Neural cell (in vitro differentiated cells): ENCODE data around the gene GCN1. TPM values are rescaled to one million over a fixed set of nuclear protein-coding genes. Genes with fewer than 3 reads are reported as not detected.

ENCODE experiments used
- H2AFZ ChIP-seq: fragments of 200-600, 300-800 bp; sonication (generic), shearing (Covaris generic); 2 replicates; pipeline ENCODE4 v1.6.0; 2014; ENCODE audit warnings: low read depth, mild to moderate bottlenecking, antibody characterized with exemption, low read length, moderate library complexity
- H3F3A ChIP-seq: fragments of 200-600 bp; shearing (Covaris generic); 2 replicates; pipeline ENCODE4 v1.6.1; 2016; ENCODE audit warnings: mild to moderate bottlenecking, moderate library complexity, mixed read lengths, antibody characterized with exemption, low read length; ENCODE audit not compliant: insufficient read depth, poor library complexity, severe bottlenecking
- H3K27ac ChIP-seq: fragments of 200-600, 300-800 bp; sonication (generic), shearing (Covaris generic); 2 replicates; pipeline ENCODE4 v1.5.1; 2014; ENCODE audit warnings: mild to moderate bottlenecking, low read length, moderate library complexity
- H3K27me3 ChIP-seq: fragments of 300-800, 200-600 bp; sonication (generic), shearing (Covaris generic); 2 replicates; pipeline ENCODE4 v1.6.0; 2014; ENCODE audit warnings: mild to moderate bottlenecking, low read depth, low read length, moderate library complexity; ENCODE audit not compliant: insufficient read depth
- H3K36me3 ChIP-seq: fragments of 300-800, 200-600 bp; sonication (generic), shearing (Covaris generic); 2 replicates; pipeline ENCODE4 v1.5.1; 2014; ENCODE audit warnings: mild to moderate bottlenecking, antibody characterized with exemption, low read length, moderate library complexity; ENCODE audit not compliant: insufficient read depth
- H3K4me2 ChIP-seq: fragments of 300-800, 200-600 bp; sonication (generic), shearing (Covaris generic); 2 replicates; pipeline ENCODE4 v1.6.0; 2014; ENCODE audit warnings: mild to moderate bottlenecking, low read length
- H3K4me3 ChIP-seq: fragments of 300-800, 200-600 bp; sonication (generic), shearing (Covaris generic); 2 replicates; pipeline ENCODE4 v1.5.1; 2014; ENCODE audit warnings: mild to moderate bottlenecking, low read length, moderate library complexity
- H3K79me2 ChIP-seq: fragments of 200-600 bp; shearing (Covaris generic); replicated peaks from 2 replicates; pipeline ENCODE4 v1.6.0; 2014; ENCODE audit warnings: mild to moderate bottlenecking, low read length, moderate library complexity; ENCODE audit not compliant: insufficient read depth
- H3K9ac ChIP-seq: fragments of 300-800, 200-600 bp; sonication (generic), shearing (Covaris generic); 2 replicates; pipeline ENCODE4 v1.6.1; 2016; ENCODE audit warnings: mild to moderate bottlenecking, low read length, mixed read lengths
- H3K9me2 ChIP-seq: fragments of 200-600 bp; shearing (Covaris generic); 2 replicates; pipeline ENCODE4 v1.6.1; 2016; ENCODE audit warnings: mild to moderate bottlenecking, low read length, mixed read lengths; ENCODE audit not compliant: insufficient read depth
- H3K9me3 ChIP-seq: fragments of 200-600, 300-800 bp; sonication (generic), shearing (Covaris generic); 2 replicates; pipeline ENCODE4 v1.6.1; 2016; ENCODE audit warnings: mild to moderate bottlenecking, mixed run types, low read length, moderate library complexity, mixed read lengths
- H4K20me1 ChIP-seq: fragments of 200-600 bp; shearing (Covaris generic); 2 replicates; pipeline ENCODE4 v1.6.1; 2016; ENCODE audit warnings: mild to moderate bottlenecking, mixed run types; ENCODE audit not compliant: insufficient read depth
- CTCF ChIP-seq: fragments of 450-650 bp; IDR thresholded peaks from 2 replicates; pipeline ENCODE4 v1.5.1; 2014; ENCODE audit warnings: antibody characterized with exemption, mild to moderate bottlenecking, moderate library complexity; ENCODE audit not compliant: poor library complexity, severe bottlenecking
- EP300 ChIP-seq: fragments of 450-650 bp; conservative IDR thresholded peaks from 2 replicates; pipeline ENCODE4 v1.6.1; 2014; ENCODE audit warnings: antibody characterized with exemption, mild to moderate bottlenecking, moderate library complexity; ENCODE audit not compliant: poor library complexity, severe bottlenecking
- EZH2 ChIP-seq: fragments of 200-600, 300-800 bp; shearing (Covaris generic), sonication (generic); IDR thresholded peaks from 2 replicates; pipeline ENCODE4 v1.6.1; 2014; ENCODE audit warnings: antibody characterized with exemption, low read length, borderline replicate concordance, mild to moderate bottlenecking; ENCODE audit not compliant: insufficient read depth, poor library complexity, severe bottlenecking
- MXI1 ChIP-seq: fragments of 450-650 bp; conservative IDR thresholded peaks from 2 replicates; pipeline ENCODE4 v1.6.1; 2014; ENCODE audit warnings: antibody characterized with exemption, mild to moderate bottlenecking; ENCODE audit not compliant: poor library complexity, severe bottlenecking
- POLR2AphosphoS5 ChIP-seq: IDR thresholded peaks from 2 replicates; pipeline ENCODE4 v1.6.1; 2012
- RAD21 ChIP-seq: fragments of 450-650 bp; conservative IDR thresholded peaks from 2 replicates; pipeline ENCODE4 v1.6.1; 2014; ENCODE audit warnings: antibody characterized with exemption, mild to moderate bottlenecking, moderate library complexity
- REST ChIP-seq: IDR thresholded peaks from 2 replicates; pipeline ENCODE4 v1.6.1; 2012; ENCODE audit warnings: borderline replicate concordance
- SMC3 ChIP-seq: fragments of 450-650 bp; conservative IDR thresholded peaks from 2 replicates; pipeline ENCODE4 v1.6.1; 2014; ENCODE audit warnings: antibody characterized with exemption, mild to moderate bottlenecking, moderate library complexity; ENCODE audit not compliant: poor library complexity
- TAF1 ChIP-seq: IDR thresholded peaks from 2 replicates; pipeline ENCODE4 v1.6.1; 2012; ENCODE audit warnings: low read depth
- polyA plus RNA-seq: library from polyadenylated mRNA; depleted of rRNA; stranded (reverse); fragments of >200 nt; gene quantifications from 2 replicates; pipeline ENCODE4 v1.2.3, GENCODE V29; 2014

Gene GCN1
- polyA plus RNA-seq, 1 donor from 2014 or later = 21.5 TPM

GRCh38 chr12:120096671-120097202 lies 97.8 kb downstream of the GCN1 start:
- H4K20me1 ChIP-seq = peaks cover 5% of the 10 kb centered on the region
- TF ChIP-seq POLR2AphosphoS5 (peak; percentile 10), REST (no peak), MXI1 (no peak)
- no peak overlapping the region for H2AFZ ChIP-seq
- no peaks in the 10 kb centered on the region for H3K9me2 ChIP-seq
- H3K4me3 ChIP-seq = no peak overlapping the region
- peaks cover 4% of the 10 kb centered on the region for H3K36me3 ChIP-seq
- no peaks in the 10 kb centered on the region for H3K27me3 ChIP-seq
- no peak overlapping the region for H3K4me2 ChIP-seq
- H3K9ac ChIP-seq = no peak overlapping the region
- no peaks in the 10 kb centered on the region for H3F3A ChIP-seq
- H3K79me2 ChIP-seq = no peaks in the 10 kb centered on the region
- no peak overlapping the region for H3K27ac ChIP-seq
- no peaks in the 10 kb centered on the region for H3K9me3 ChIP-seq

- no peak overlapping the region for H3K27ac ChIP-seq
These were observed 98.8 kb downstream of the GCN1 start for GRCh38 chr12:120095736-120096135.

More at GRCh38 chr12:120095736-120096135, 98.8 kb downstream of the GCN1 start:
- Histone ChIP-seq H3K4me2 (no peak overlapping the region), H4K20me1 (peaks cover 3% of the 10 kb centered on the region), H3F3A (no peaks in the 10 kb centered on the region), H3K9me2 (no peaks in the 10 kb centered on the region), H3K4me3 (no peak overlapping the region), H3K9ac (no peak overlapping the region), H3K79me2 (no peaks in the 10 kb centered on the region), H3K36me3 (peaks cover 5% of the 10 kb centered on the region), H3K9me3 (no peaks in the 10 kb centered on the region), H3K27me3 (no peaks in the 10 kb centered on the region), H2AFZ (no peak overlapping the region)
- TF ChIP-seq EZH2 (no peak), CTCF (no peak), POLR2AphosphoS5 (no peak), REST (no peak), TAF1 (no peak), EP300 (no peak), SMC3 (no peak), RAD21 (no peak), MXI1 (no peak)
